IMR-90 (cell line): ENCODE results near the gene OR4K17. TPM values are rescaled to one million over a fixed set of nuclear protein-coding genes. Genes with fewer than 3 reads are reported as not detected.

Source experiments
- ATAC-seq: fragments of 200-7000 bp; cut with Tn5 transposase; 2 replicates; pipeline ENCODE4 v1.9.1; 2020; ENCODE audit warnings: low read depth, mild to moderate bottlenecking, moderate library complexity
- BruUV-seq: library from RNA; stranded (reverse); fragments of 400-500 nt; replicated peaks from 2 replicates; lab custom pipeline; 2021; lab: Mats Ljungman, UMichigan
- CTCF ChIA-PET: fragments of 300-600 bp; formaldehyde crosslinking; extraction: SDS; loops from one replicate; lab custom pipeline; 2021; ENCODE audit warnings: antibody characterized with exemption; lab: Yijun Ruan, JAX
- POLR2A ChIA-PET: fragments of 300-600 bp; sonication (Branson Sonifier 250); formaldehyde crosslinking; loops from one replicate; lab custom pipeline; 2022; ENCODE audit warnings: antibody characterized with exemption; ENCODE audit not compliant: unreplicated experiment; lab: Charles Lee
- DNase-seq: peaks from one replicate; pipeline ENCODE4 v3.0.0; 2013
- H2AFZ ChIP-seq: replicated peaks from 2 replicates; pipeline ENCODE3; 2013; ENCODE audit warnings: low read length, mild to moderate bottlenecking; ENCODE audit not compliant: poor library complexity
- H2AK5ac ChIP-seq: 2 replicates; pipeline ENCODE4 v1.6.1; 2013; ENCODE audit warnings: low read depth, low read length, inconsistent platforms
- H2AK9ac ChIP-seq: replicated peaks from 2 replicates; pipeline ENCODE3; 2013; ENCODE audit warnings: mild to moderate bottlenecking, low read depth, low read length, moderate library complexity; ENCODE audit not compliant: poor library complexity
- H2BK120ac ChIP-seq: 2 replicates; pipeline ENCODE4 v1.6.1; 2013; ENCODE audit warnings: low read depth, low read length, inconsistent platforms
- H2BK15ac ChIP-seq: 3 replicates; pipeline ENCODE4 v1.6.1; 2013; ENCODE audit warnings: low read depth, low read length, inconsistent platforms
- H2BK20ac ChIP-seq: 2 replicates; pipeline ENCODE4 v1.6.1; 2013; ENCODE audit warnings: low read depth, mild to moderate bottlenecking, inconsistent platforms, low read length, moderate library complexity
- H2BK5ac ChIP-seq: 2 replicates; pipeline ENCODE4 v1.6.1; 2013; ENCODE audit warnings: mild to moderate bottlenecking, low read depth, low read length, inconsistent platforms; ENCODE audit not compliant: poor library complexity, severe bottlenecking
- H3K14ac ChIP-seq: replicated peaks from 2 replicates; pipeline ENCODE4 v1.6.1; 2013; ENCODE audit warnings: low read depth, low read length, inconsistent platforms
- H3K18ac ChIP-seq: 2 replicates; pipeline ENCODE4 v1.6.1; 2013; ENCODE audit warnings: low read depth, low read length, control low read depth
- H3K23ac ChIP-seq: 2 replicates; pipeline ENCODE4 v1.6.1; 2013; ENCODE audit warnings: low read depth, low read length, inconsistent platforms
- H3K27ac ChIP-seq: 2 replicates; pipeline ENCODE4 v1.5.1; 2013; ENCODE audit warnings: mild to moderate bottlenecking, control low read depth, low read length; ENCODE audit not compliant: insufficient read depth
- H3K27me3 ChIP-seq: 2 replicates; pipeline ENCODE4 v1.6.1; 2013; ENCODE audit warnings: low read length; ENCODE audit not compliant: control insufficient read depth, insufficient read depth
- H3K36me3 ChIP-seq: 2 replicates; pipeline ENCODE4 v1.6.1; 2013; ENCODE audit warnings: low read length, mixed read lengths; ENCODE audit not compliant: control insufficient read depth, insufficient read depth
- H3K4ac ChIP-seq: 2 replicates; pipeline ENCODE4 v1.6.1; 2013; ENCODE audit warnings: low read depth, low read length, inconsistent platforms
- H3K4me1 ChIP-seq: 2 replicates; pipeline ENCODE4 v1.6.1; 2013; ENCODE audit warnings: low read length, mixed read lengths; ENCODE audit not compliant: control insufficient read depth, insufficient read depth
- H3K4me2 ChIP-seq: 2 replicates; pipeline ENCODE4 v1.6.1; 2013; ENCODE audit warnings: low read depth, mild to moderate bottlenecking, control low read depth, low read length, moderate library complexity
- H3K4me3 ChIP-seq: 2 replicates; pipeline ENCODE4 v1.5.1; 2013; ENCODE audit warnings: low read depth, mild to moderate bottlenecking, control low read depth, low read length, moderate library complexity; ENCODE audit not compliant: insufficient read depth
- H3K56ac ChIP-seq: 2 replicates; pipeline ENCODE4 v1.6.1; 2013; ENCODE audit warnings: low read length, inconsistent platforms; ENCODE audit not compliant: insufficient read depth; ENCODE audit errors: extremely low read depth
- H3K79me1 ChIP-seq, 2 experiments: 2 replicates each; pipeline ENCODE4 v1.6.1; 2013; ENCODE audit warnings: low read length in 2 of 2, inconsistent platforms in 1 of 2, low read depth in 1 of 2
- H3K9ac ChIP-seq: 2 replicates; pipeline ENCODE4 v1.6.1; 2013; ENCODE audit warnings: low read depth, low read length, control low read depth
- H3K9me1 ChIP-seq: 2 replicates; pipeline ENCODE4 v1.6.1; 2013; ENCODE audit warnings: low read length, inconsistent platforms; ENCODE audit not compliant: insufficient read depth
- H3K9me3 ChIP-seq: 2 replicates; pipeline ENCODE4 v1.6.1; 2013; ENCODE audit warnings: low read length; ENCODE audit not compliant: control insufficient read depth, insufficient read depth
- H4K20me1 ChIP-seq: 2 replicates; pipeline ENCODE4 v1.6.1; 2013; ENCODE audit warnings: low read length, inconsistent platforms; ENCODE audit not compliant: insufficient read depth
- H4K5ac ChIP-seq: 2 replicates; pipeline ENCODE4 v1.6.1; 2013; ENCODE audit warnings: mild to moderate bottlenecking, low read depth, low read length, control low read depth
- H4K8ac ChIP-seq, 2 experiments: 2 replicates each; pipeline ENCODE4 v1.6.1; 2013; ENCODE audit warnings: low read depth in 2 of 2, low read length in 2 of 2, control low read depth in 1 of 2, inconsistent platforms in 1 of 2
- H4K91ac ChIP-seq: 2 replicates; pipeline ENCODE4 v1.6.1; 2013; ENCODE audit warnings: low read depth, low read length, inconsistent platforms; ENCODE audit not compliant: insufficient read depth
- BHLHE40 ChIP-seq: fragments of 150-350 bp; IDR thresholded peaks from 2 replicates; pipeline ENCODE4 v1.6.1; 2016; ENCODE audit warnings: mild to moderate bottlenecking, low read depth, low read length
- CEBPB ChIP-seq: IDR thresholded peaks from 2 replicates; pipeline ENCODE4 v1.6.1; 2012; ENCODE audit warnings: low read depth, low read length, improper control_type of control experiment
- MAFK ChIP-seq: IDR thresholded peaks from 2 replicates; pipeline ENCODE4 v1.6.1; 2012; ENCODE audit warnings: low read depth, low read length, improper control_type of control experiment
- MXI1 ChIP-seq: IDR thresholded peaks from 2 replicates; pipeline ENCODE4 v1.6.1; 2012; ENCODE audit warnings: low read depth, mild to moderate bottlenecking, low read length, moderate library complexity, borderline replicate concordance
- RAD21 ChIP-seq: IDR thresholded peaks from 2 replicates; pipeline ENCODE4 v1.6.1; 2012; ENCODE audit warnings: low read length, improper control_type of control experiment
- WGBS, 2 experiments: methylation state at CpG; one replicate each; pipeline versions ENCODE4 v1.1.5 to v1.1.7; 2013; ENCODE audit warnings: missing lambda C conversion rate in 2 of 2; ENCODE audit not compliant: insufficient read length in 1 of 2; ENCODE audit errors: extremely low coverage in 2 of 2; 5-methylcytosine and 5-hydroxymethylcytosine counted together
- dilution Hi-C: fragments of 300-500 bp; cut with HindIII; formaldehyde crosslinking; loops from one replicate; pipeline ENCODE4 v1.14.3; 2018; ENCODE audit warnings: low sequenced_read_pairs; ENCODE audit not compliant: unreplicated experiment
- in situ Hi-C: fragments of 300-500 bp; cut with MboI; formaldehyde crosslinking; loops from 3 replicates; pipeline ENCODE4 v1.14.3; 2019; ENCODE audit warnings: low sequenced_read_pairs, inconsistent platforms, mixed read lengths
- intact Hi-C: fragments of 100-400 bp; cut with micrococcal nuclease; formaldehyde crosslinking; loops from 2 replicates; pipeline ENCODE4 v1.10.0; 2022
- polyA plus RNA-seq, 3 experiments: library from polyadenylated mRNA; depleted of rRNA; stranded (reverse); fragments of >200 nt; gene quantifications; 2 replicates each; pipeline ENCODE4 v1.2.3, GENCODE V29; 2012; ENCODE audit warnings: low replicate concordance in 1 of 3
- total RNA-seq: library from RNA; depleted of rRNA; stranded (reverse); fragments of >200 nt; gene quantifications from 2 replicates; pipeline ENCODE4 v1.2.3, GENCODE V29; 2012

The OR4K17 gene
- total and polyA plus RNA-seq, 2 of the 4 experiments (the other 2 are of a cell fraction) = not detected

DNA sequence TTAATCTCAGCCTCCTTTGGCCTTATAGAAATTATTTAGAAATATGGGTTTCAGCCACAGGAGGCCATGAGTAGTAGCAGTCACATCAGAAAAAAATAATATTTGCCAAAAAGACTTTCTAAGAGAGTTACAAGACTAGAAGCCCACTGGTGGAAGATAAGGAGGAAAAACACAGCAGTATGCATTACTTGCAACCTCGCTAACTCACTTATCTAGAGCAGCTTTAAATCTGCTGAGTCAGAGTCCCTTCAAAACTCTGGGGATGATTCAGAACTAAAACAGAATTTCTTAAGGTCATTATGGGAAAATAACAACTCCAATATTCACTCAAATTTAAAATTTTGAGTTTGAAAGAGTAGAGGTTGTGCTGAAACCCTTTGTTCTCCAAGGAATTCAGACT, 6.2 kb downstream of the OR4K17 start:
- Histone ChIP-seq H4K5ac (no peak overlapping the region), H3K23ac (no peak overlapping the region), H3K36me3 (no peaks in the 10 kb centered on the region), H3K56ac (no peak overlapping the region), H3K4me1 (no peaks in the 10 kb centered on the region), H3K14ac (no peak overlapping the region), H2AK9ac (no peak overlapping the region), H3K4me3 (no peak overlapping the region), H2AFZ (no peak overlapping the region), H4K8ac (no peak overlapping the region), H3K79me1 (no peaks in the 10 kb centered on the region), H2BK15ac (no peak overlapping the region), H2BK5ac (no peak overlapping the region), H3K4me2 (no peak overlapping the region), H2BK20ac (no peak overlapping the region), H3K9ac (no peak overlapping the region), H3K9me1 (no peaks in the 10 kb centered on the region), H3K27me3 (no peaks in the 10 kb centered on the region), H4K91ac (no peak overlapping the region), H2BK120ac (no peak overlapping the region), H3K4ac (no peak overlapping the region), H3K18ac (no peak overlapping the region), H4K20me1 (no peaks in the 10 kb centered on the region), H3K27ac (no peak overlapping the region), H3K9me3 (peaks cover 9% of the 10 kb centered on the region; the same call in 1 of the 2 replicates), H2AK5ac (no peak overlapping the region)
- DNase-seq = no peak
- TF ChIP-seq BHLHE40 (no peak), CEBPB (no peak), MAFK (peak; percentile 26; the same call in 1 of the 2 replicates), MXI1 (no peak), RAD21 (no peak)
- dilution Hi-C loops = no loop called here
- no TSS peak for BruUV-seq
- ChIA-PET CTCF (no interaction called here), POLR2A (no interaction called here)
- in situ Hi-C loops = no loop called here
- intact Hi-C loops = no loop called here
- no CpG with 5 or more reads among the region's 1 CpG for WGBS, 2 experiments
- no peak for ATAC-seq
